HepG2 (cell line): ENCODE results near the gene PAFAH1B2. TPM values are rescaled to one million over a fixed set of nuclear protein-coding genes. Genes with fewer than 3 reads are reported as not detected.

Experiments
- ARID2 ChIP-seq: sonication (generic); formaldehyde crosslinking; IDR thresholded peaks from 2 replicates; pipeline ENCODE4 v1.8.1; 2022; ENCODE audit warnings: mild to moderate bottlenecking, missing genetic modification reagents, borderline replicate concordance
- ATAD3A ChIP-seq: sonication (generic); formaldehyde crosslinking; IDR thresholded peaks from 2 replicates; pipeline ENCODE4 v1.4.0; 2020; ENCODE audit warnings: missing genetic modification reagents
- GRHL1 ChIP-seq: sonication (generic); formaldehyde crosslinking; conservative IDR thresholded peaks from 2 replicates; pipeline ENCODE4 v1.8.0; 2022; ENCODE audit warnings: missing genetic modification reagents
- JUN ChIP-seq: sonication (generic); formaldehyde crosslinking; IDR thresholded peaks from 2 replicates; pipeline ENCODE4 v1.4.0; 2020; ENCODE audit warnings: mild to moderate bottlenecking, missing genetic modification reagents
- MEIS1 ChIP-seq: sonication (generic); formaldehyde crosslinking; IDR thresholded peaks from 2 replicates; pipeline ENCODE4 v1.9.0; 2021; ENCODE audit warnings: mild to moderate bottlenecking, missing genetic modification reagents, moderate library complexity, borderline replicate concordance
- PAF1 ChIP-seq: IDR thresholded peaks from 2 replicates; pipeline ENCODE4 v1.6.1; 2016; ENCODE audit warnings: missing genetic modification reagents, missing compliant biosample characterization
- PBX2 ChIP-seq: IDR thresholded peaks from 2 replicates; pipeline ENCODE4 v1.6.1; 2016; ENCODE audit warnings: control low read depth
- RBAK ChIP-seq: sonication (generic); formaldehyde crosslinking; IDR thresholded peaks from 2 replicates; pipeline ENCODE4 v1.5.1; 2020; ENCODE audit warnings: mild to moderate bottlenecking, missing genetic modification reagents
- RFX5 ChIP-seq: IDR thresholded peaks from 2 replicates; pipeline ENCODE4 v1.6.1; 2011; ENCODE audit warnings: low read depth, low read length, improper control_type of control experiment
- SMARCC2 ChIP-seq: fragments of 450-650 bp; IDR thresholded peaks from 2 replicates; pipeline ENCODE4 v1.6.1; 2017; ENCODE audit warnings: antibody characterized with exemption, mild to moderate bottlenecking
- SMARCE1 ChIP-seq: fragments of 450-650 bp; IDR thresholded peaks from 2 replicates; pipeline ENCODE4 v1.6.1; 2017; ENCODE audit warnings: borderline replicate concordance
- STAT6 ChIP-seq: sonication (generic); formaldehyde crosslinking; IDR thresholded peaks from 2 replicates; pipeline ENCODE4 v1.4.0; 2020; ENCODE audit warnings: missing genetic modification reagents, mild to moderate bottlenecking, borderline replicate concordance
- ZFP36 ChIP-seq: fragments of 150-350 bp; IDR thresholded peaks from 2 replicates; pipeline ENCODE4 v1.6.1; 2018; ENCODE audit warnings: borderline replicate concordance, low read length, low read depth; ENCODE audit not compliant: partially characterized antibody
- ZNF574 ChIP-seq: sonication (generic); formaldehyde crosslinking; IDR thresholded peaks from 2 replicates; pipeline ENCODE4 v1.4.0; 2020; ENCODE audit warnings: missing genetic modification reagents
- ZNF577 ChIP-seq: sonication (generic); formaldehyde crosslinking; IDR thresholded peaks from 2 replicates; pipeline ENCODE4 v1.4.0; 2020; ENCODE audit warnings: mild to moderate bottlenecking, low read depth, missing genetic modification reagents, borderline replicate concordance
- ZNF614 ChIP-seq: IDR thresholded peaks from 2 replicates; pipeline ENCODE4 v1.6.1; 2018; ENCODE audit warnings: missing biosample characterization, missing genetic modification reagents, inconsistent platforms, borderline replicate concordance
- ZNF75D ChIP-seq: sonication (generic); formaldehyde crosslinking; IDR thresholded peaks from 2 replicates; pipeline ENCODE4 v1.8.1; 2023; ENCODE audit warnings: missing genetic modification reagents, mild to moderate bottlenecking, borderline replicate concordance
- ZUFSP ChIP-seq: sonication (generic); formaldehyde crosslinking; IDR thresholded peaks from 2 replicates; pipeline ENCODE4 v1.9.0; 2021; ENCODE audit warnings: missing genetic modification reagents, mild to moderate bottlenecking, borderline replicate concordance
- polyA plus RNA-seq, 8 experiments: library from polyadenylated mRNA; depleted of rRNA in 3 of 8; stranded (reverse) in 7 of 8; unstranded in 1 of 8; fragments of >200 nt; fragmentation: Illumina TruSeq in 4 of 8; extraction: Trizol in 4 of 8; gene quantifications; 2 replicates each; pipeline versions ENCODE4 v1.2.1 to v1.2.3, GENCODE V29; 2011 to 2016; ENCODE audit warnings: low read depth in 4 of 8, missing spikeins in 1 of 8, mixed read lengths in 1 of 8; ENCODE audit not compliant: insufficient read depth in 1 of 8
- total RNA-seq, 5 experiments: library from RNA; depleted of rRNA; stranded (reverse); fragments of >200 nt; fragmentation: Illumina TruSeq; extraction: Trizol; gene quantifications; 2 replicates each; pipeline ENCODE4 v1.2.3, GENCODE V29; 2016; ENCODE audit warnings: low read depth in 1 of 5

PAFAH1B2 gene
- total and polyA plus RNA-seq, 2 of the 13 experiments (the other 11 are each of a cell fraction or from before 2014, with no cell fraction given), result 28.8 to 104 TPM

GRCh38 chr11:117143871-117144476 lies at the start of gene PAFAH1B2 (continued):
- TF ChIP-seq ZNF574 (CRISPR knock-in tag) (peak; percentile 88), PAF1 (no peak), JUN (CRISPR knock-in tag) (peak; percentile 77; the same call in 1 of the 2 replicates), SMARCE1 (no peak), STAT6 (CRISPR knock-in tag) (0 out of 2 replicates have a peak, but pooled peaks have one; percentile 62), RBAK (CRISPR knock-in tag) (0 out of 2 replicates have a peak, but pooled peaks have one; percentile 24), ZNF614 (peak; percentile 62; the same call in 1 of the 2 replicates), RFX5 (no peak), ZUFSP (CRISPR knock-in tag) (no peak), ZNF577 (CRISPR knock-in tag) (no peak), ARID2 (CRISPR knock-in tag) (no peak), ZNF75D (CRISPR knock-in tag) (no peak), ATAD3A (CRISPR knock-in tag) (no peak), PBX2 (CRISPR knock-in tag) (peak; percentile 88), MEIS1 (CRISPR knock-in tag) (0 out of 2 replicates have a peak, but pooled peaks have one; percentile 86), GRHL1 (CRISPR knock-in tag) (no peak), SMARCC2 (no peak), ZFP36 (no peak)
